MCF 10A (cell line): Measurements from ENCODE around the gene ARHGAP15. TPM values are rescaled to one million over a fixed set of nuclear protein-coding genes. Genes with fewer than 3 reads are reported as not detected.

ENCODE experiments used
- BruUV-seq: library from RNA; stranded (reverse); fragments of 400-500 nt; replicated peaks from 2 replicates; lab custom pipeline; 2021; lab: Mats Ljungman, UMichigan
- CTCF ChIA-PET: fragments of 300-600 bp; sonication (Branson Sonifier 250); formaldehyde crosslinking; extraction: SDS; loops from one replicate; lab custom pipeline; 2021; ENCODE audit warnings: antibody characterized with exemption, inconsistent platforms; lab: Yijun Ruan, JAX
- POLR2A ChIA-PET: fragments of 300-600, 350-650 bp; sonication (Branson Sonifier 250); formaldehyde crosslinking; extraction: SDS; loops from one replicate; lab custom pipeline; 2020; ENCODE audit warnings: antibody characterized with exemption, inconsistent platforms; lab: Yijun Ruan, JAX
- DNase-seq: peaks from one replicate; pipeline ENCODE4 v3.0.0-alpha.2; 2018; ENCODE audit not compliant: unreplicated experiment
- H3K27ac Mint-ChIP-seq: one replicate; pipeline ENCODE4 v1.8.0; 2022; ENCODE audit warnings: mild to moderate bottlenecking, low read depth, mixed read lengths; ENCODE audit not compliant: unreplicated experiment
- H3K27me3 Mint-ChIP-seq: one replicate; pipeline ENCODE4 v1.8.0; 2022; ENCODE audit warnings: mixed read lengths; ENCODE audit not compliant: insufficient read depth, unreplicated experiment
- H3K36me3 Mint-ChIP-seq: one replicate; pipeline ENCODE4 v1.8.0; 2022; ENCODE audit warnings: mild to moderate bottlenecking, moderate library complexity, mixed read lengths; ENCODE audit not compliant: insufficient read depth, unreplicated experiment
- H3K4me1 Mint-ChIP-seq: one replicate; pipeline ENCODE4 v1.8.0; 2022; ENCODE audit warnings: mixed read lengths; ENCODE audit not compliant: insufficient read depth, unreplicated experiment
- H3K4me3 Mint-ChIP-seq: one replicate; pipeline ENCODE4 v1.8.0; 2022; ENCODE audit warnings: mild to moderate bottlenecking, moderate library complexity, mixed read lengths; ENCODE audit not compliant: unreplicated experiment
- H3K9me3 Mint-ChIP-seq: one replicate; pipeline ENCODE4 v1.8.0; 2022; ENCODE audit warnings: mixed read lengths; ENCODE audit not compliant: unreplicated experiment
- CTCF ChIP-seq: fragments of 200-600 bp; IDR thresholded peaks from one replicate; pipeline ENCODE4 v1.8.0; 2022; ENCODE audit warnings: antibody characterized with exemption, mild to moderate bottlenecking; ENCODE audit not compliant: unreplicated experiment
- intact Hi-C: fragments of 100-400 bp; cut with micrococcal nuclease; formaldehyde crosslinking; loops from 2 replicates; pipeline ENCODE4 v1.14.1; 2022
- total RNA-seq: library from RNA; stranded (reverse); gene quantifications from 2 replicates; pipeline ENCODE4 v1.2.3, GENCODE V29; 2022

Gene ARHGAP15
- total RNA-seq, 1 experiment from 2014 or later = not detected

DNA sequence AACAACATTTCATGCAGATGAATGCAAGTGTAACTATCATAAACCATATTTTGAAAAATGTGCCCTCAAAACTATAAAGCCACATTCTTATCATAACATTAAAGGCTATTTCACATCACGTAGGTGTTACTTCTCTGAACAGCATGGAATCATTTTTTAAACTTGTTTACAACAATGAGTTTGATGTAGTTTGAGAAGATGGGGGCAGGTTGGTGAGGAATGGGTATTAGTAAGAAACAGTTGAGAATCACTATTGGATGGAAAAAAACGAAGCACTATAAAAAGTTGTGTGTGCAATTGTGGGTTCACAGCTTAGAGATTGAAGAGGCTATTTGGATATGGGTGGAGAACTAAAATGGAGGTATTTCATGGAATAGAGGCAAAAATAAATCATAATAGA is 569.1 kb downstream of the ARHGAP15 start:
- no peak for TF ChIP-seq CTCF
- ChIA-PET CTCF (interaction anchor here (0.6 to 2.1 kb wide), 3 partner anchors 12 to 439 kb away, joined by 3 to 8 read pairs (median 3); no protein-coding TSS in a partner anchor), POLR2A (no interaction called here)
- Mint-ChIP-seq H3K27me3 (no peaks in the 10 kb centered on the region), H3K9me3 (no peaks in the 10 kb centered on the region), H3K27ac (no peak overlapping the region), H3K4me3 (no peak overlapping the region), H3K4me1 (no peaks in the 10 kb centered on the region), H3K36me3 (no peaks in the 10 kb centered on the region)
- intact Hi-C loops = no loop called here
- DNase-seq = no peak
- no TSS peak for BruUV-seq

GRCh38 chr2:143698888-143699570 is 569.8 kb downstream of the ARHGAP15 start:
- Mint-ChIP-seq H3K9me3 (no peaks in the 10 kb centered on the region), H3K27ac (no peak overlapping the region), H3K27me3 (no peaks in the 10 kb centered on the region), H3K36me3 (no peaks in the 10 kb centered on the region), H3K4me3 (no peak overlapping the region), H3K4me1 (no peaks in the 10 kb centered on the region)
- no peak for DNase-seq
- no peak for TF ChIP-seq CTCF
- no TSS peak for BruUV-seq
- POLR2A ChIA-PET = no interaction called here
- intact Hi-C loops = no loop called here
- CTCF ChIA-PET = interaction anchor here (0.7 to 2.1 kb wide), 2 partner anchors 13 to 1775 kb away, joined by 3 to 8 read pairs; no protein-coding TSS in a partner anchor

DNA sequence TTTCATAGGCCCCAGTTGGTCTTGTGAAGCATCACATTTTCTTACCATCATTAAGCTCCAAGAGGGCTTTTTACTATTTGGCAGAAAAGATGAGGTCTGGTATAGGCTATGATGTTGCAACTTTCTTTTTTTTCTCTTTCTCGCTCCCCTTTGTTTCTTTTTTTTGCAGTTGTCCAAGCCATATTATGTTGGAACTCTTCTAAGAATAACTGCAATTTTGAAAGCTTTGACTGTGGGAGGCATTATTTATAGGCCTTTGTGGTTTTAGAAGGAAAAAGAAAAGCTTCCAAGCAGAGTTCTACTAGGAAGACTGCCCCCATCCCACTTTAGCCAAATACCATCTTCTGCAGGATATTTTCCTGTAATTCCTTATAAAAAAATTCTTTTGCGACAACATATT is 571.6 kb downstream of the ARHGAP15 start:
- H3K27ac Mint-ChIP-seq = no peak overlapping the region
- TF ChIP-seq CTCF = no peak
- no peaks in the 10 kb centered on the region for H3K4me1 Mint-ChIP-seq
- ChIA-PET POLR2A (interaction anchor here (0.8 kb wide), 1 partner anchor 9 kb away, joined by 3 read pairs; no protein-coding TSS in a partner anchor), CTCF (interaction anchor here (0.5 to 1.8 kb wide), 2 partner anchors 14 to 195 kb away, joined by 3 to 6 read pairs; no protein-coding TSS in a partner anchor)
- intact Hi-C loops = no loop called here
- no TSS peak for BruUV-seq
- no peaks in the 10 kb centered on the region for H3K9me3 Mint-ChIP-seq
- H3K4me3 Mint-ChIP-seq = no peak overlapping the region
- H3K36me3 Mint-ChIP-seq = no peaks in the 10 kb centered on the region
- no peaks in the 10 kb centered on the region for H3K27me3 Mint-ChIP-seq
- no peak for DNase-seq

GRCh38 chr2:143701785-143702184 is 572.6 kb downstream of the ARHGAP15 start:
- ChIA-PET POLR2A (no interaction called here), CTCF (interaction anchor here (1.8 kb wide), 1 partner anchor 15 kb away, joined by 6 read pairs; no protein-coding TSS in a partner anchor)
- intact Hi-C loops = no loop called here
- no peak for DNase-seq
- no peak overlapping the region for H3K4me3 Mint-ChIP-seq
- H3K9me3 Mint-ChIP-seq = no peaks in the 10 kb centered on the region
- TF ChIP-seq CTCF = no peak
- no TSS peak for BruUV-seq
- no peak overlapping the region for H3K27ac Mint-ChIP-seq
- no peaks in the 10 kb centered on the region for H3K36me3 Mint-ChIP-seq
- no peaks in the 10 kb centered on the region for H3K27me3 Mint-ChIP-seq
- no peaks in the 10 kb centered on the region for H3K4me1 Mint-ChIP-seq
